ENCODE data around the gene WDR11.

DNA sequence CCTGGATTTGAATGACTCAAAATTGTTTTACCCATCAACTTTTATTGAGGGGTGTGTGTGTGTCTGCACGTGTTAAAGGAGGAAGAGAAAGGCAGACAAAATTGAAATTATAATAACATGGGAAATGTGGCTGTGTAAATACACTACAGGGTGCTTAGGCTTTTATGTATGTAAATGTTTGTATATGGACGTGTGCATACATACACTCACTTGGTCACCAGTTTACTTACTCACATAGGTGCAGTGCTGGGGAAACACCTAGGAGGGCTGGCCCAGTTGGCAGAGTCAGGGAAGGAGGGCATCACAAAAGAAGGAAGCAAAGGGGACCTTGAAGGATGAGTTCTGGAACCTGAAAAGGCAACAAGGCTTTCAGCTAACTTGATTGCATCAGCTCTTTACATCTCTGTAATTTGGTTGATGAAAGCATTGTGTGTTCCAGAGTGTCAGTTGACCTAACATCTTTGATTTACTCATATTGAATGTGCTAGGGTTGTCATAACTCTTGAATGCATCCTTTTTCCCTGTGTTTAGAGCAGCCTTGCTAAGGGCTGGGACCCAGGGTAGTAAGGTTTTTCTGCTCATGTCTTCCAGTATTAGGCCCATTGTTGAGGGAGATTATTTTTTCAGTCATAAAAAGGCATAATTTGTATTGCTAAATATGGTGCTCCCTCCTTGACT, 10.2 kb downstream of the WDR11 start:
- TF ChIP-seq EZH2 (IDR thresholded peaks at IDR 0.05), result no peak
- TF ChIP-seq, protein P1, sequence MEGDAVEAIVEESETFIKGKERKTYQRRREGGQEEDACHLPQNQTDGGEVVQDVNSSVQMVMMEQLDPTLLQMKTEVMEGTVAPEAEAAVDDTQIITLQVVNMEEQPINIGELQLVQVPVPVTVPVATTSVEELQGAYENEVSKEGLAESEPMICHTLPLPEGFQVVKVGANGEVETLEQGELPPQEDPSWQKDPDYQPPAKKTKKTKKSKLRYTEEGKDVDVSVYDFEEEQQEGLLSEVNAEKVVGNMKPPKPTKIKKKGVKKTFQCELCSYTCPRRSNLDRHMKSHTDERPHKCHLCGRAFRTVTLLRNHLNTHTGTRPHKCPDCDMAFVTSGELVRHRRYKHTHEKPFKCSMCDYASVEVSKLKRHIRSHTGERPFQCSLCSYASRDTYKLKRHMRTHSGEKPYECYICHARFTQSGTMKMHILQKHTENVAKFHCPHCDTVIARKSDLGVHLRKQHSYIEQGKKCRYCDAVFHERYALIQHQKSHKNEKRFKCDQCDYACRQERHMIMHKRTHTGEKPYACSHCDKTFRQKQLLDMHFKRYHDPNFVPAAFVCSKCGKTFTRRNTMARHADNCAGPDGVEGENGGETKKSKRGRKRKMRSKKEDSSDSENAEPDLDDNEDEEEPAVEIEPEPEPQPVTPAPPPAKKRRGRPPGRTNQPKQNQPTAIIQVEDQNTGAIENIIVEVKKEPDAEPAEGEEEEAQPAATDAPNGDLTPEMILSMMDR (IDR thresholded peaks at IDR 0.05), result no peak
